Left cardiac atrium (tissue), 4 donors: ENCODE results near the gene ARAP1. TPM values are rescaled to one million over a fixed set of nuclear protein-coding genes. Genes with fewer than 3 reads are reported as not detected.

Experiments
- ATAC-seq, 2 donors: fragments of 200-7000 bp; cut with Tn5 transposase; one replicate each; pipeline ENCODE4 v1.9.1; 2020; ENCODE audit warnings: mild to moderate bottlenecking in 2 of 2, moderate library complexity in 2 of 2
- DNase-seq: peaks from one replicate; pipeline ENCODE4 v3.0.0-alpha.2; 2020
- intact Hi-C, 2 donors: fragments of 100-400 bp; cut with DNase I; formaldehyde crosslinking; loops; one replicate each; pipeline versions ENCODE4 v1.14.1 to v1.15.1; 2022 to 2023
- total RNA-seq, 2 donors: library from RNA; stranded (reverse); fragmentation: NEBNext Ultra II Directional; extraction: Animal tissue kit (Norgen Biotek cat#: 25700); gene quantifications; one replicate each; pipeline ENCODE4 v1.2.1, GENCODE V29; 2021
- donor health status: DM: no; HTN: yes; CAD: no.
- donor health status: DM: no; HTN: yes; CAD: no; lungs with severe emphysema.
- donor health status: DM: yes; HTN: yes; CAD: no.
- donor health status: Dilated cardiomyopathy.

The ARAP1 gene
- total RNA-seq, 2 donors from 2014 or later = 60.3 to 66.9 TPM

DNA sequence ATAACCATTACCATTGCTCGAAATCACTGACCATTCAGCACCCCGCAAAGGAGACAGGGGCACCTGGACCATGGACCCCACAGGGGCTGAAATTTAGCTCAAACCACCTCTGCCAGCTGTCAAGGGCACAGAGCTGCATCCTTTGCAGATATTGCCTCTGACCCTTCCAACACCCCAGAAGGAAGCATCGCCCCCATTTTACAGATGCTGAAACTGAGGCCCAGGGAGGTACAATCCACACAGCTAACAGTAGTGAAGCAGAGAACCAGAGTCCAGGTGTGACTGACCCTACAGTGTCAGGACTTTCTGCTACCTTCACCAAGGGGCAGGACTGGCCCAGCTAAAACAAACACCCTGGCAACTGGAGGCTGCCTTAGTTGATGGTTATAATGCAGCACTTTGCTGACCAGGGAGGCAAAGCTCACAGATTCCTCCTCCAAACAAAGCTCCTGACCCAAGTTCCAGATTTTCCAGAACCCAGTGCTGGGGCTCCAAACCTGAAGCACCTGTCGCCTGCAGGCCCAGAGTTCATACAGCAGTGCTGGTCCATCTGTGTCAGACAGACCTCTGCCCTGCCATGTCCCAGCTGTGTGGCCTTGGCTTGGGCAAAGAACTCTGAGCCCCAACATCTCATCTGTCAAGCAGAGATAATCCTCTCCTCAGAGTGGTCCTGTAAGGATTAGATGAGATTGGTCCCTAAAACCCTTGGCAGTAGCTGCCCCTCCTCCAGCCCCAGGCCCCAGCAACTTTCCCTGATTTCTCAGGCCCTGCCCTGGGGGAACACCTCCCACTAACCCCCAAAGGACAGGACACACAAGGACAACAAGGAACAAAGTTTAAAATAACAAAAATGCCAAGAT, 15.2 kb upstream of the ARAP1 start:
- intact Hi-C loops = no loop called here
- DNase-seq (no peak), ATAC-seq (no peak)

GRCh38 chr11:72766152-72766902, 14.1 kb upstream of the ARAP1 start:
- intact Hi-C loops = no loop called here
- ATAC-seq (no peak), DNase-seq (no peak)

DNA sequence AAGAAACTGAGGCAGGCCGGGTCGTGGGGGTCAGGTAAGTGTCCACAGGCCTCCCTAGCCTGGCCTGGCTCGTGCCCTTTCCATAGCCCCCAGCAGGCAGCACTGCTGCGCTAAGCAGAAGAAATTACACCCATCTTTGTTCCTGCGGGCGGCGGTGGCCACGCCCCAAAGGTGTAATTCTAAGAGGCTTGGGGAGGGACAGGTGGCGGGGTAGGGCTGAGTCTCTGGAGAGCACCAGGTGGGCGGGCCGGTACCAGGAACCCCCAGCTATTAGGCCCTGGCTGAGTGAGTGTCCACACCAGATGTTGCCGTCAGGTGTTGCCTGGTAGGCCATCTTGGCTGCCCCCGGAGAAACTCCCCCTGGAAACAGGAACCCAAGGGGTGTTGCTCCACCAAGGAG, 12.3 kb upstream of the ARAP1 start:
- intact Hi-C loops = no loop called here
- ATAC-seq (no peak), DNase-seq (no peak)

GRCh38 chr11:72763823-72764222, 11.6 kb upstream of the ARAP1 start:
- ATAC-seq (no peak), DNase-seq (no peak)
- intact Hi-C loops = no loop called here

DNA sequence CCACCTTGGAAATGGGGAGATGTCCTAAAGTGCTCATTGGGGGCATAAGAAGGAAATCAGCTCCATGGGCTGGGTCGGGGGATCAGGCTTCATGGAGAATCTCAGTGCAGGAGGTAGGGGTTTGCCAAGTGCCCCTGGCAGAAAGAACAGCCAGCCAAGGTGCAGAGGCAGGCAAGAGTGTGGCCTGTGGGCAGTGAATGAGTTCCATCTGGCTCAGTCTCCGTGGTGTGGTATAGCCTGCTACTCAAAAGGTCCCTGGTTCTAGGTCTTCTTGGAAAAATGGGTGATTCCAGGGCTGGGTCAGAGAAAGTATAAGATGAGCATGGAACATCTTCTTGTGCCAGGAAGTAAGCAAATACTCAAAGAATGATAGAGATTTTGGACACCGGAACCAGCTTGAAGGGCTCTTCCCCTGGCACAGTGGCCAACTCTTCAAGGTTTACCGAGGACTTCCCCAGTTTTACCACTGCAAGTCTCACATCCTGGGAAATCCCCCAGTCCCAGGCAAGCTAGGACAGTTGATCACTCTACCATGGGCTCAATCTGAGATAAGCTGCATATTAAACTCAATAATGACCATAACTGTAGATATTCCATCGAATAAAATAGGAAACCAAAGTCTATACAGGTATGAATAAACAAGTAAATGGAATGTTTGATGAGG, 10.6 kb upstream of the ARAP1 start:
- DNase-seq (no peak), ATAC-seq (no peak)
- intact Hi-C loops = no loop called here

DNA sequence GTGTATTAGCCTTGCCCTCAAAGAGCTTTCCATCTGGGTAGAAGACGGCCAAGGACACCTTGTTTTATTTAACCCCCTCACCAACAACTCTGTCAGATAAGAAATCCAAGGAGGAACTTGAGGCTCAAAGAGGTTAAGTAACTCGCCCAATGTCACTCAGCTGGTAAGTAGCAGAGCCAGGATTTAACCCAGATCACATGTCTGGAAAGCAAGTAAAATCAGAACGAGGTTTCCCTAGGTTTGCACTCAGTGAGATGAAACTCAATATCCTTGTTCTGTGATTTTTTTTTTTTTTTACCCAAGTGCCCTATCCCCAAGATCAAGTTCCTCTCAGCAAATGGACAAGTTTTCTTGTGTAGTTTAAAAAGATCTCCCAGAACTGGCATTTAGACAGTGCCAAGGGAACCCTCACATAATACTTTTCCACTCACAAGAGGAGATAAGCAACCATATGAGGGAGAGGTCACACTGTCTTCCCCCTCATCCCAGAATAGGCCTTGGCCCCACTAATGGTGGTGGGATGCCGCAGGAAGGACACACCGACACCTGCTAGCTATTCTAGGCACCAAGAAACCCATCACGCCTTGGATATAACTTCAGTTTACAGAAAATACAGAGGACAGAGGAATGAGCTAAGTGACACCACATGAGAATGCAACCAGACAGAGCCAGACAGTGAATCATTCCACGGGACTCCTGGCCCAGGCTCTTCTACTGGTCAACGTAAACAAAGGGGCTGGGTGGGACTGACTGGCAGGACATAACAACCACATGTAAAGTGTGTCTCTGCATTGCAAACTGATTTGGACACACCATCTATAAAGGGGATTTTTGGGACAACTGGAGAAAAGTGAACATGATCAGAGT, 8.6 kb upstream of the ARAP1 start:
- intact Hi-C loops = no loop called here
- peak; percentile 36 to 53 for ATAC-seq
- no peak for DNase-seq

DNA sequence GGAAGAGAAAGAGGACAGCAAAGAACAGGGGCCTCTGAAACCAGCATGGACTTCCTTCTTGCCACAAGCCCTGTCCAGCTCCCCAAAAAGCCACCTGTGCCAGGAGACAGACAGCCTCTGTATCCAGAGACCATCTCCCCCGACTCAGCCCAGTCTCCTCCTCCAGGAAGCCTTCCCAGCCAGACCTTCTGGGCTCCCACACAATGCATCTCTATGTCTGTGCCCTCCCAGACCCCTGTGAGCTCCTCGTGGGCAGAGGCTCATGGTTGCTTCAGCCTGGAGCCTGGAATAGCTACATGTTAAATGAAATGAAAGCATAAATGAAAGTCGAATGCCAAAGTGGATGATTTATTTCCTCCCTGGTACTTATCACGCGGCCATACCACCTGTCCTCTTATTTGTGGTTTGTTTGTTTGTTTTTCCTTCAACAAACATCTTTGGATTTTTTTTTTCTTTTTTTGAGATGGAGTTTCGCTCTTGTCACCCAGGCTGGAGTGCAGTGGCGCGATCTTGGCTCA, 7.3 kb upstream of the ARAP1 start:
- DNase-seq = no peak
- no peak for ATAC-seq
- intact Hi-C loops = no loop called here

GRCh38 chr11:72758690-72759389, 6.6 kb upstream of the ARAP1 start:
- DNase-seq (peak; percentile 83), ATAC-seq (peak; percentile 34 to 58)

DNA sequence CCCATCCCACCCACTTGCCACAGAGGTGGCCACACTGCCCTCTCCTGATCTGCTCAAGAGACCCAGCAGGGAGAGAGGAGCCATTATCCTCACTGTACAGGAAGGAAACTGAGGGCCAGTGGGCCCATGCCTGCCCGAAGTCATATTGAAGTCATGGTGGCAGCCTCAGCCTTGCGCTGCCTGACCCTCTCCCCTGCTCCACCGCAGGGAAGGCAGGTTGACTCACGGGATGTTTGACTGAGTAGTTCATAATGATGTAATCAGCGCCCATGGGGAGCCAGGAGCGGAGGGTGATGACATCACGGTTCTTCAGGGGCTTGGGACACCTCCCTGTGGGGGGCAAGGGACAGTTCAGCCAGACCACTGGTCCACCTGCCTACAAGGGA, 6.1 kb upstream of the ARAP1 start:
- no peak for DNase-seq
- ATAC-seq = no peak

More at GRCh38 chr11:72758690-72759389, 6.6 kb upstream of the ARAP1 start:
- intact Hi-C loops = no loop called here

DNA sequence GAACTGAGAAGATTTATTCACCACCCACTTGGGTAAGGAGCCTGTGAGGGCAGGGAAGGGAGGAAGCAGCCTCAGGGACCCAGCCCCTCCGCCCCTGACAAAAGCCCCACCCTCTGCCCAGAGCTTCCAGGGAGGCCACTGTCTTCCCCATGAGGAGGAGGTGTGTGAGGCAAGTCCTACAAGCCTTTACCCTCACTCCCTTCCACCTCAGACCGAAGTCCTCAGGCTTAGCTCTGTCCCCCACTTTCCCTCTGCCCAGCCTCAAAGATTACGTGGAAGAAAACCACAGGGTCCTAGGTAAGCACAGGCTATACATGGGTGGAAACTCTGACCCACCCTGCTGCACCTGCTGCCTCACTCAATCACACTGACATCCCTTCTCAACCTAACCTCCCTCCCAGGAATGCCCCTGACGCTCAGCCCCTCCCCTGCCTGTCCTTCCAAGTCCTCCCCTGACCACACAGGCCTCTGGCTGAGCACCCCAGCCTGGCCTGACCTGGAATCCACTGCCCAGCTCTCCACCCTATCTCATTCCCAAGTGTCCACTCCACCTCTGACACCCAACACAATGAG, 3.6 kb upstream of the ARAP1 start:
- DNase-seq (no peak), ATAC-seq (no peak)
- intact Hi-C loops = no loop called here

More for the DNA sequence above, 6.1 kb upstream of the ARAP1 start:
- intact Hi-C loops = no loop called here

GRCh38 chr11:72754544-72755155, 2.4 kb upstream of the ARAP1 start:
- ATAC-seq (no peak), DNase-seq (no peak)
- intact Hi-C loops = no loop called here

- intact Hi-C loops = no loop called here
- DNase-seq (no peak), ATAC-seq (no peak)
Observed at GRCh38 chr11:72754149-72754543, 1.9 kb upstream of the ARAP1 start.

DNA sequence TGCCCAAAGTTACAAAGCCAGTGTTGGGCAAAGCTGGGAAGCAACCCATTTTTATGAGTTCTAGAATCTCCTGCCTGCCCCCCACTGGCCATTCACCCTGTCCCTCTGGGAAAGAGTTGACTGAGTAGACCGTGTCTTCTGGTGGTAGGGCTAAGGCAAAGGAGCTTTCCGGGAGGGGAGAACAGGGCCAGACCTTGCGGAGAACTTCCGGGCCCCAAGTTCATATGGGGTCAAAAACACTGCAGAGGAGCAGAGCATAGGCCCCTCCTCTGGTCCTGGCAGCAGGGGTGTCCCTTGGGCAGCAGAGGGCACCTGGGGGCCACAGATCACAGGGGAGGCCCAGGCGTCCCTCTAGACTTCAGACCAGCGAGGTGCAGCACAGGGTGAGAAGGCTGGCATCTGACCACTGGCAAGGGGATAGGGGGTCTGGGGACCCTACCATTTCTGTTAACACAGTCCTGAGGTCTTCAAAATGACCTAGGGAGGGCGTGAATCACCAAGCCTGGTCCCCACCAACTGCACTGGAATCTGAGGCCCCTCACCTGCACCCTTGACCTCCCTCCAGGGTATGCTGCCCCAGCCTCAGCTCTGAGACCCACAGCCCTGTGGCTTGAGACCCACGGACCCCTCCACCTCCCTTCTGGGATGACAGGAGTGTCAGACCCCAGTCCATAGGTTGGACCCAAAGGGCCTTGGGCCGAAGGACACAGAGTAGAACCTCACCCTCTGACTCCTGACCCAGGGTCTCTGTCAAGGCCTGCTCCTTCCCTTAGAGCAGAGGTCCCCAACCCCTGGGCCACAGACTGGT, 1.3 kb upstream of the ARAP1 start:
- ATAC-seq = no peak
- no peak for DNase-seq
- intact Hi-C loops = no loop called here

GRCh38 chr11:72751116-72752087, 806 bp downstream of the ARAP1 start:
- intact Hi-C loops = no loop called here
- DNase-seq = no peak
- ATAC-seq = peak; percentile 4 to 5

DNA sequence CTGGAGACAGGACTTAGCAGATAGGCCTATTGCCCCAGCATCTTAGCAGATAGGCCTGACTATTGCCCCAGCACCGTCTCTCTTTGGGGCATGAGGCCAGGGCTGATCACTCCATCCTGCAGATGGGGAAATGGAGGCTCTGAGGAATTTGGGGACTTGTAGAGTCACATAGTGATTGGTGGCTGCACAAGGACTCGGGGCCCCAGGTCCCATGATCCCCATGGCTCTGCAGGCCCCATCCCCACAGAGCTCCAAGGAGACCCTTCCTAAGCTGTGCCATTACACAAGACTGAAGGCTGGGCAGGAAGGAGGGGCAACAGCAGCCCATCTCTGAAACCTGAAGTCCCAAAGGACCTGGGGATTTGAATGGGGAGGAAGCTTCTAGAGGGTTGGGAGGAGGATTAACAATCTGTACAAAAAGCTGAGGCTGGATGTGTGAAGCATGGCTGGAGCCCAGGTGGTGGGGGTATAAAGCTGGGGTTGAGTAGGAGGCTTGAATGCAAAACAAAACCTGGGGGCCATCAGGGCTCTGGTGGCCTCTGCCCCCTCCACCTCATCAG, 1.6 kb downstream of the ARAP1 start:
- DNase-seq (no peak), ATAC-seq (no peak)
- intact Hi-C loops = no loop called here
